Astrocyte (in vitro differentiated cells and primary cell): ENCODE data around the gene CRELD2.

Experiments used
- EZH2 ChIP-seq: IDR thresholded peaks from 2 replicates; pipeline ENCODE4 v1.6.1; 2012; ENCODE audit warnings: mild to moderate bottlenecking, low read length, inconsistent platforms; ENCODE audit not compliant: insufficient read depth
- TF ChIP-seq, protein P1 (sequence below): IDR thresholded peaks from 2 replicates; pipeline ENCODE4 v1.5.1; 2011; ENCODE audit warnings: low read depth, mild to moderate bottlenecking, inconsistent platforms, low read length, moderate library complexity; ENCODE audit not compliant: insufficient read depth

- TF ChIP-seq, protein P1, sequence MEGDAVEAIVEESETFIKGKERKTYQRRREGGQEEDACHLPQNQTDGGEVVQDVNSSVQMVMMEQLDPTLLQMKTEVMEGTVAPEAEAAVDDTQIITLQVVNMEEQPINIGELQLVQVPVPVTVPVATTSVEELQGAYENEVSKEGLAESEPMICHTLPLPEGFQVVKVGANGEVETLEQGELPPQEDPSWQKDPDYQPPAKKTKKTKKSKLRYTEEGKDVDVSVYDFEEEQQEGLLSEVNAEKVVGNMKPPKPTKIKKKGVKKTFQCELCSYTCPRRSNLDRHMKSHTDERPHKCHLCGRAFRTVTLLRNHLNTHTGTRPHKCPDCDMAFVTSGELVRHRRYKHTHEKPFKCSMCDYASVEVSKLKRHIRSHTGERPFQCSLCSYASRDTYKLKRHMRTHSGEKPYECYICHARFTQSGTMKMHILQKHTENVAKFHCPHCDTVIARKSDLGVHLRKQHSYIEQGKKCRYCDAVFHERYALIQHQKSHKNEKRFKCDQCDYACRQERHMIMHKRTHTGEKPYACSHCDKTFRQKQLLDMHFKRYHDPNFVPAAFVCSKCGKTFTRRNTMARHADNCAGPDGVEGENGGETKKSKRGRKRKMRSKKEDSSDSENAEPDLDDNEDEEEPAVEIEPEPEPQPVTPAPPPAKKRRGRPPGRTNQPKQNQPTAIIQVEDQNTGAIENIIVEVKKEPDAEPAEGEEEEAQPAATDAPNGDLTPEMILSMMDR = no peak
- no peak for TF ChIP-seq EZH2
Measured at GRCh38 chr22:49956418-49956770, 38.0 kb downstream of the CRELD2 start.
